Mesothelial cell of epicardium (in vitro differentiated cells): Measurements from ENCODE around the gene PGGHG. TPM values are rescaled to one million over a fixed set of nuclear protein-coding genes. Genes with fewer than 3 reads are reported as not detected.

Experiments used
- DNase-seq, 2 experiments: peaks; one replicate each; pipeline ENCODE4 v3.0.0; 2021; ENCODE audit warnings: low spot score in 2 of 2; ENCODE audit not compliant: unreplicated experiment in 2 of 2
- H3K27ac Mint-ChIP-seq: 2 replicates; pipeline ENCODE4 v1.8.0; 2021; ENCODE audit warnings: mixed read lengths
- H3K27me3 Mint-ChIP-seq: 2 replicates; pipeline ENCODE4 v1.8.0; 2021; ENCODE audit warnings: low read depth, mixed read lengths
- H3K36me3 Mint-ChIP-seq: 2 replicates; pipeline ENCODE4 v1.8.0; 2021; ENCODE audit warnings: mixed read lengths
- H3K4me1 Mint-ChIP-seq: 2 replicates; pipeline ENCODE4 v1.8.0; 2021; ENCODE audit warnings: mixed read lengths
- H3K4me3 Mint-ChIP-seq: 2 replicates; pipeline ENCODE4 v1.8.0; 2021; ENCODE audit warnings: mild to moderate bottlenecking, moderate library complexity, mixed read lengths
- H3K9me3 Mint-ChIP-seq: 2 replicates; pipeline ENCODE4 v1.8.0; 2021; ENCODE audit warnings: mixed read lengths
- CTCF ChIP-seq: fragments of 200-600 bp; sonication (generic); IDR thresholded peaks from one replicate; pipeline ENCODE4 v1.5.0; 2021; ENCODE audit warnings: antibody characterized with exemption; ENCODE audit not compliant: unreplicated experiment
- total RNA-seq: library from RNA; stranded (reverse); gene quantifications from 3 replicates; pipeline ENCODE4 v1.2.1, GENCODE V29; 2021

Gene PGGHG
- total RNA-seq, 1 donor from 2014 or later = 103 TPM

- no peaks in the 10 kb centered on the region for H3K9me3 Mint-ChIP-seq
- no peak overlapping the region for H3K4me3 Mint-ChIP-seq
- H3K27me3 Mint-ChIP-seq = peaks cover 13% of the 10 kb centered on the region
- no peaks in the 10 kb centered on the region for H3K36me3 Mint-ChIP-seq
- peaks cover 10% of the 10 kb centered on the region for H3K4me1 Mint-ChIP-seq
- DNase-seq = no peak
- H3K27ac Mint-ChIP-seq = no peak overlapping the region
- TF ChIP-seq CTCF = no peak
Observed at GRCh38 chr11:299951-300735, 11.2 kb downstream of the PGGHG start.

DNA sequence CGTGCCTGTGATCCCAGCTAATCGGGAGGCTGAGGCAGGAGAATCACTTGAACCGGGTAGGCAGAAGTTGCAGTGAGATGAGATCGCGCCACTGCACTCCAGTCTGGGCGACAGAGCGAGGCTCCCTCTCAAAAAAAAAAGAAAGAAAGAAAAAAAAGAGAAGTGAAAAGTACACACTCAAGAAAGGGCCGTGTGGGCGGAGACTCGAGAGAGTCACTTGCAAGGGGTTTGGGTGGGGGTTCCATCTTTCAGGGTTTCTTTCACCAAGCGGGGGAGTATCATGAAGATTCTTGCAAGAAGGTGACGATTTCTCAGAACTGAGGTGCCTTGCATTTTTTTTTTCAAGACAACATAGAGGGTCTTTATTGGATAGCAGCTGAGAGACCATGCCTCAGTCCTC, 14.4 kb downstream of the PGGHG start:
- H3K4me1 Mint-ChIP-seq = peaks cover 25% of the 10 kb centered on the region
- DNase-seq = no peak
- no peak for TF ChIP-seq CTCF
- peaks cover 13% of the 10 kb centered on the region for H3K27me3 Mint-ChIP-seq
- H3K9me3 Mint-ChIP-seq = no peaks in the 10 kb centered on the region
- no peak overlapping the region for H3K4me3 Mint-ChIP-seq
- no peak overlapping the region for H3K27ac Mint-ChIP-seq
- H3K36me3 Mint-ChIP-seq = no peaks in the 10 kb centered on the region

DNA sequence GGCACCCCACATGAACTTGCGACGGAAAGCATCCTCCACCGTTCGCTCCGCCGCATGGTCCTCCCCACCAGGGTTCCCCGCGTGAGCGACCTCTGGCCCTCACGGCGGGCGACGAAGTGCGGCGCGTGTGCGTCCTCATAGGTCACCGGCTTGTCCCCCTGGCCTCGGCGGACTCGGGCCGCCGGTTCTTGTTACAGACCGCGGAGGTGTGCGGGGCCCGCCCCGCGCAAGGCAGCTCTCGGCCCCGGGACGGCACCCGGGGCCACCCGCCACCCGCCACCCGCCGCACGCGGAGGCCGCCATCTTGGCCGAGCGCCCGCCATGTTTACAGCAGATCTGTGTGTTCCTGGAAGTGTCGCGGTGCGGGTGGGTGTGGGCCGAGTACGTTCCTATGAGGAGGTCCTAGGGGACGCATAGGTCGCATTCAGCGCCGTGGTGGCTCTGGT, 15.2 kb downstream of the PGGHG start:
- DNase-seq = no peak
- H3K27ac Mint-ChIP-seq = no peak overlapping the region

DNA sequence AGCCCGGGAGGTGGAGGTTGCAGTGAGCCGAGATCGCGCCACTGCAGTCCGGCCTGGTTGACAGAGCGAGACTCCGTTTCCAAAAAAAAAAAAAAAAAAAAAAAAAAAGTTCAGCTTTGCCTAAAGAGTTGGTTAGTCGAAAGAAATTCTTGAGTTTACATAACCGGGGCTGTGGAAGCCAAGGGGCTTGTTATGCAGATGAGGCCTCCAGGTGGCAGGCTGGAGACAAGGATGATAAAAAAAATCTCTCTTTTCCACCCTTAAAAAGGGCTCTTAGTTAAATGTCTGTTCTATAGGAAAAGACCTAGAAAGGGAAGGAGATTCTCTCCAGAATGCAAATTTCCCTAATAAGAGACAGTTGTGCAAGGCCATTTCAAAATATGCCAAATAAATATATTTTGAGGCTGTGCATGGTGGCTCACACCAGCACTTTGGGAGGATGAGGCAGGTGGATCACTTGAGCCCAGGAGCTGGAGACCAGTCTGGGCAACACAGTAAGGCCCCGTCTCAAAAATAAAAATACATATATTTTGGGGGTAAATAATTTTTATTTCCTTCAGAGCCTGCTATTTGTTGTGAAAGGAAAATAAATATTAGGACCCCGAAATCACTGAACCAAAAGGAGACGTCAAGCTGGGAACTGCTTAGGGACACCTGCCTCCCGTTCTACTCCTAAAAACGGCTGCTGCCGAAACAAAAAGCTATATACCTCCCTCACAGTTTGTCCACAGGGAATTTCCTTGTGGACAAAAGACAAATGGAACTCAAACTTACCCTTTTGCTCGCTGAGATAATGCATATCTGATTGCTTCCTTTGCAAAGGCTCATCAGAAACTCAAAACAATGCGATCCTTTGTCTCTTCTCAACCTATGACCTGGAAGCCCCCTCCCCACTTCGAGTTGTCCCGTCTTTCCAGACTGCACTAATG, 16.3 kb downstream of the PGGHG start:
- H3K36me3 Mint-ChIP-seq = no peaks in the 10 kb centered on the region
- H3K9me3 Mint-ChIP-seq = no peaks in the 10 kb centered on the region
- H3K4me3 Mint-ChIP-seq = no peak overlapping the region
- DNase-seq = no peak
- H3K27ac Mint-ChIP-seq = peak overlapping the region; percentile 47
- peaks cover 9% of the 10 kb centered on the region for H3K27me3 Mint-ChIP-seq
- peak; percentile 51 for TF ChIP-seq CTCF
- peaks cover 40% of the 10 kb centered on the region for H3K4me1 Mint-ChIP-seq

More for the DNA sequence above, 15.2 kb downstream of the PGGHG start:
- Mint-ChIP-seq H3K4me3 (no peak overlapping the region), H3K9me3 (no peaks in the 10 kb centered on the region), H3K36me3 (no peaks in the 10 kb centered on the region), H3K4me1 (peaks cover 32% of the 10 kb centered on the region), H3K27me3 (peaks cover 13% of the 10 kb centered on the region)
- no peak for TF ChIP-seq CTCF

GRCh38 chr11:305844-306211, 16.9 kb downstream of the PGGHG start:
- no peak overlapping the region for H3K4me3 Mint-ChIP-seq
- H3K4me1 Mint-ChIP-seq = peaks cover 35% of the 10 kb centered on the region
- no peak overlapping the region for H3K27ac Mint-ChIP-seq
- no peak for TF ChIP-seq CTCF
- H3K36me3 Mint-ChIP-seq = no peaks in the 10 kb centered on the region
- peaks cover 3% of the 10 kb centered on the region for H3K27me3 Mint-ChIP-seq
- no peaks in the 10 kb centered on the region for H3K9me3 Mint-ChIP-seq
- DNase-seq = no peak
